Heart right ventricle (tissue), 16 donors: ENCODE data around the gene ZNF154. TPM values are rescaled to one million over a fixed set of nuclear protein-coding genes. Genes with fewer than 3 reads are reported as not detected.

Source experiments
- ATAC-seq, 8 donors: fragments of 200-7000 bp; cut with Tn5 transposase; one replicate each; pipeline ENCODE4 v1.9.1; 2020; ENCODE audit warnings: mild to moderate bottlenecking in 8 of 8, moderate library complexity in 8 of 8, moderate number of reproducible peaks in 1 of 8
- DNase-seq, 2 donors: peaks; one replicate each; pipeline ENCODE4 v3.0.0-alpha.2; 2020
- H3K27ac ChIP-seq, 10 donors: fragments of 200-600 bp; sonication (generic) in 2 of 10; one replicate each; pipeline versions ENCODE4 v1.5.0 to v1.8.0; 2020 to 2022; ENCODE audit warnings: mild to moderate bottlenecking in 3 of 10
- H3K27me3 ChIP-seq, 7 donors: fragments of 200-600 bp; one replicate each; pipeline ENCODE4 v1.8.0; 2021 to 2022; ENCODE audit warnings: mild to moderate bottlenecking in 2 of 7
- H3K36me3 ChIP-seq, 9 donors: fragments of 200-600 bp; sonication (generic) in 1 of 9; one replicate each; pipeline versions ENCODE4 v1.5.0 to v1.8.0; 2020 to 2022; ENCODE audit warnings: mild to moderate bottlenecking in 2 of 9
- H3K4me1 ChIP-seq, 9 donors: fragments of 200-600 bp; sonication (generic) in 1 of 9; one replicate each; pipeline versions ENCODE4 v1.5.0 to v1.8.0; 2020 to 2022; ENCODE audit warnings: mild to moderate bottlenecking in 4 of 9
- H3K4me3 ChIP-seq, 10 donors: fragments of 200-600 bp; sonication (generic) in 2 of 10; one replicate each; pipeline versions ENCODE4 v1.5.0 to v1.8.0; 2020 to 2022; ENCODE audit warnings: mild to moderate bottlenecking in 7 of 10, moderate library complexity in 2 of 10
- H3K9me3 ChIP-seq, 11 donors: fragments of 200-600 bp in 10 of 11; sonication (generic) in 2 of 11; one replicate each; pipeline versions ENCODE4 v1.5.0 to v1.8.0; 2013 to 2022; ENCODE audit warnings: mild to moderate bottlenecking in 2 of 11, control low read depth in 1 of 11, moderate library complexity in 1 of 11
- WGBS, 2 donors: extraction: QIAGEN DNeasy Blood & Tissue Kit; methylation state at CpG; one replicate each; pipeline ENCODE4 v1.1.7; 2013; ENCODE audit warnings: inconsistent platforms in 1 of 2; 5-methylcytosine and 5-hydroxymethylcytosine counted together
- intact Hi-C, 10 donors: fragments of 100-400 bp; cut with DNase I; formaldehyde crosslinking; loops; one replicate each; pipeline versions ENCODE4 v1.11.1 to v1.14.2; 2022
- polyA plus RNA-seq, 2 donors: library from polyadenylated mRNA; stranded (reverse); fragments of 200-250 nt; gene quantifications; one replicate each; pipeline ENCODE4 v1.2.3, GENCODE V29; 2013
- total RNA-seq, 10 donors: library from RNA; stranded (reverse); fragmentation: NEBNext Ultra II Directional in 3 of 10; extraction: Animal tissue kit (Norgen Biotek cat#: 25700) in 3 of 10; gene quantifications; one replicate each; pipeline versions ENCODE4 v1.2.1 to v1.2.4, GENCODE V29; 2021 to 2023
- TF ChIP-seq, protein P1 (sequence below), 9 donors: fragments of 200-600 bp; sonication (generic) in 2 of 9; IDR thresholded peaks; one replicate each; pipeline versions ENCODE4 v1.5.0 to v1.8.0; 2021 to 2022; ENCODE audit warnings: antibody characterized with exemption in 9 of 9, mild to moderate bottlenecking in 5 of 9, moderate library complexity in 1 of 9
- donor health status: Arrhythmogenic right ventricular cardiomyopathy.
- donor health status: ischemic (EF 13 %, LVEDD 7.1; RV severe dilation, severe dysfunction).
- donor health status: healthy with polysubstance abuse.
- donor health status: DM: no; HTN: yes; CAD: no.
- donor health status: DM: no; HTN: no; CAD: no.
- donor health status: ischemic (EF 25% LVEDD 6.9; RV normal size, moderate dysfunction).
- donor health status: ischemic (EF 25% LVEDD 5.7; RV mildly dilated, moderate dysfunction).
- donor health status: healthy.
- donor health status: DM: yes; HTN: yes; CAD: no.
- donor health status: Ischemic cardiomyopathy.
- donor health status: ischemic (EF 35%, LVEDD 5.7; RV mildly dilated, moderate dysfunction).
- donor health status: nonischemic (EF 11% LVEDD 7.7; RV severe dilation, severe dysfunction).
- donor health status: DM: yes; HTN: yes; CAD: no.
- donor health status: PGD.
- donor health status: ischemic (EF 29% LVEDD 5.4; RV normal size, mild dysfunction).
- donor health status: nonischemic (EF 23%, LVEDD 6.1; RV moderate dilation, normal function).

The ZNF154 gene
- total and polyA plus RNA-seq, 12 donors, result 1.2 to 6.4 (median 4.4) TPM

DNA sequence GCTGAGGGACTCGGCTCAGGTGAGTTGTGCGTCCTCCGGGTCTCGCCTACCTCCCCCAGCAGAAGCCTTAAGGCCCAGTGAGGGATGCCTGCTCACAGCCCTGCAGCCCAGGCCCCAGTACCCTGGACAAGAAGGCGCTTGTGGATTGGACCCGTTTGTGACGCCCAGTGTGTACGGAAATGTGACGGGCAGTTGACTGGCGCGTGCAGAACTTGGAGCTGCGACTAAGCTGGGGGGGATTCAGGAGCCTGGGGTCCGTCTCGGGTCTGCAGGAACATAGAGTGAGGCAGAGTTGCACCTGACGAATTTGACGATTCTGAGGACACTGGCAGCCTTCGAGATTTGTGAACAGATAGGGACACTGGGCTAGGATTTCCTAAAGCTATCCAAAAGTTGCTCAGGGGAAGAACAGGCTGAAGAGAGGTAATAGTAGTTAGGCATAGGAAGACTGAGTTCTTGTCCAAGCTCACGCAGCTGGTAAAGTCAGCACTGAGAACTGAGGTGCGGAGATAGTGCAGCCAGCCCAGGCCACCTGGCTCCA is 26.7 kb downstream of the ZNF154 start:
- intact Hi-C loops, result no loop called here
- TF ChIP-seq, protein P1, sequence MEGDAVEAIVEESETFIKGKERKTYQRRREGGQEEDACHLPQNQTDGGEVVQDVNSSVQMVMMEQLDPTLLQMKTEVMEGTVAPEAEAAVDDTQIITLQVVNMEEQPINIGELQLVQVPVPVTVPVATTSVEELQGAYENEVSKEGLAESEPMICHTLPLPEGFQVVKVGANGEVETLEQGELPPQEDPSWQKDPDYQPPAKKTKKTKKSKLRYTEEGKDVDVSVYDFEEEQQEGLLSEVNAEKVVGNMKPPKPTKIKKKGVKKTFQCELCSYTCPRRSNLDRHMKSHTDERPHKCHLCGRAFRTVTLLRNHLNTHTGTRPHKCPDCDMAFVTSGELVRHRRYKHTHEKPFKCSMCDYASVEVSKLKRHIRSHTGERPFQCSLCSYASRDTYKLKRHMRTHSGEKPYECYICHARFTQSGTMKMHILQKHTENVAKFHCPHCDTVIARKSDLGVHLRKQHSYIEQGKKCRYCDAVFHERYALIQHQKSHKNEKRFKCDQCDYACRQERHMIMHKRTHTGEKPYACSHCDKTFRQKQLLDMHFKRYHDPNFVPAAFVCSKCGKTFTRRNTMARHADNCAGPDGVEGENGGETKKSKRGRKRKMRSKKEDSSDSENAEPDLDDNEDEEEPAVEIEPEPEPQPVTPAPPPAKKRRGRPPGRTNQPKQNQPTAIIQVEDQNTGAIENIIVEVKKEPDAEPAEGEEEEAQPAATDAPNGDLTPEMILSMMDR (IDR thresholded peaks at IDR 0.05), result no peak
- WGBS, 2 donors, result 3% methylated on average over 19 of the region's 19 CpGs
- peaks cover 0 to 43% (median 31%) of the 10 kb centered on the region in 9 donors for H3K36me3 ChIP-seq
- peak overlapping the region; percentile 74 to 96 (median 92) for H3K4me3 ChIP-seq
- H3K9me3 ChIP-seq, result peaks cover 0 to 59% (median 33%) of the 10 kb centered on the region in 11 donors
- DNase-seq, result no peak
- no peaks in the 10 kb centered on the region for H3K27me3 ChIP-seq
- H3K27ac ChIP-seq, result peak overlapping the region in 9 of 10 donors; percentile 56 to 85 (median 76)
- peaks cover 3 to 22% (median 17%) of the 10 kb centered on the region in 9 donors for H3K4me1 ChIP-seq
- ATAC-seq, result no peak

DNA sequence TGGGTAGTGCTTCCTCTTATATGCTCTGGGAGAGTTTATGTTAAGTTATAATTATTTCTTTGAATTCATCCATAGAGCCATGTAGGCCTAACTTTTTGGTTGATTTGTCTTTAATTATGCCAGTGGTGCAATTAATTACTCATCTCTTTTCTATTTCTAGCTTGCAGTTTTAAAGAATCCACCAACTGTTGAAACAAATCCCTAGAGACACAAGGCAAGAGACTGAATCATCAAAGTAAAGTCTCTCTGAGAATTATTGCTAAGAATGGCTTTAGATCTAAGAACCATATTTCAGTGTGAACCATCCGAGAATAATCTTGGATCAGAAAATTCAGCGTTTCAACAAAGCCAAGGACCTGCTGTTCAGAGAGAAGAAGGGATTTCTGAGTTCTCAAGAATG is 33.1 kb downstream of the ZNF154 start:
- H3K4me3 ChIP-seq, result no peak overlapping the region
- H3K9me3 ChIP-seq, result peaks cover 0 to 23% (median 0%) of the 10 kb centered on the region in 11 donors
- no peaks in the 10 kb centered on the region for H3K36me3 ChIP-seq
- ATAC-seq (no peak), DNase-seq (no peak)
- no peak overlapping the region for H3K27ac ChIP-seq
- no peaks in the 10 kb centered on the region for H3K4me1 ChIP-seq
- TF ChIP-seq, protein P1 (IDR thresholded peaks at IDR 0.05), result no peak
- intact Hi-C loops, result loop anchor here in 1 of 10 donors (5.0 kb wide), 1 partner anchor 34 kb away; no protein-coding TSS in a partner anchor
- H3K27me3 ChIP-seq, result no peaks in the 10 kb centered on the region
- 62 to 70% methylated on average over 2 of the region's 2 CpGs for whole genome bisulfite sequencing, 2 donors

DNA sequence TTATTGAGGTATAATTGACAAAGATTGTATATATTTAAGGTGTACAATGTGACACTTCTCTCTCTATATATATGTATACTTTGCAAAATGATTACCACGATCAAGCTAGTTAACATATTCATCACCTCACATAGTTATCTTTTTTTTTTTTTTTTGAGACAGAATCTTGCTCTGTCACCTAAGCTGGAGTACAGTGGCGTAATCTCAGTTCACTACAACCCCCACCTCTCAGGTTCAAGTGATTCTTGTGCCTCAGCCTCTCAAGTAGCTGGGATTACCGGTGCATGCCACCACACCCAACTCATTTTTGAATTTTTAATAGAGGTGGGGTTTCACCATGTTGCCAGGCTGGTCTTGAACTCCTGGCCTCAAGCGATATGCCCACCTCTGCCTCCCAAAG is 36.5 kb downstream of the ZNF154 start:
- no peaks in the 10 kb centered on the region for H3K4me1 ChIP-seq
- H3K9me3 ChIP-seq, result peaks cover 0 to 14% (median 0%) of the 10 kb centered on the region in 11 donors
- no peaks in the 10 kb centered on the region for H3K36me3 ChIP-seq
- no peak overlapping the region for H3K4me3 ChIP-seq
- no peak for ATAC-seq
- DNase-seq, result no peak
- 84 to 85% methylated on average over 4 of the region's 4 CpGs for WGBS, 2 donors
- intact Hi-C loops, result no loop called here
- H3K27me3 ChIP-seq, result no peaks in the 10 kb centered on the region
- no peak overlapping the region for H3K27ac ChIP-seq
- TF ChIP-seq, protein P1 (IDR thresholded peaks at IDR 0.05), result no peak

DNA sequence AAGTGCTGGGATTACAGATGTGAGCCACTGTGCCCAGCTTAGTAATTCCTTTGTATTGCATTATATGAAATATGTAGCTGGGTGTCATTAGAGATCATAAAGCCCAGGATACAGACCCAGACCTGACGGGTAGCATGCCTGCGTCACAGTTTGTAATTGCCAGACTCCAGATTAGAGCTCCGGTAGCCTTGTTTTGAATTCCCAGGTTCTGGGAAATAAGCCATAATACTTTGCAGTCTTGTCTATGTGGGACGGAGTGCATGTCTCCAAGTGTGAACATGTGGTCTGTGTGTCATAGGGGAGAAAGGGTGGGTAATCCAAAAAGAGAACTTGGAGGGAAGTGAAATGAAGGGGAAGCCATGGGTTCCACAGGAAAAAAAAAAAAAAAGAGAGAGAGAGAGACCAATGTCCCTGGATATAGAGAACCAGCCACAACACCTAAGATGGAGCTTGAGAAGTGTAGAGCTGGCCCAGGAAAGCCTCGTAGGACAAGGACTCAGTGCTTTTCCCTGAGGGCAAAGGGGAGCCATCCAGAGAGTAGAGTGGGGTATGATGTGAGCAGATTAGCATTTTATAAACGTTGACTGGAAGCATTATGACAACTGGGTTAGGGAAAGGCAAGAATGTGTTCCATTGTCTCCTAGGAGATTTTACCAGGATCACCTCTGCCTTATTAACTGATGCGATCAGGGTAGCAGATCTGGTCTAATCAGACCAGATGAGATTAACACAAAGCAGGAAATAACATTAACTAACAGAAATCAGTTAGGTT is 37.7 kb downstream of the ZNF154 start:
- intact Hi-C loops, result no loop called here
- no peaks in the 10 kb centered on the region for H3K27me3 ChIP-seq
- no peak overlapping the region for H3K4me3 ChIP-seq
- no peak for DNase-seq
- H3K27ac ChIP-seq, result no peak overlapping the region
- 51 to 52% methylated on average over 7 of the region's 7 CpGs for WGBS, 2 donors
- H3K9me3 ChIP-seq, result peaks cover 0 to 14% (median 0%) of the 10 kb centered on the region in 11 donors
- TF ChIP-seq, protein P1 (IDR thresholded peaks at IDR 0.05), result no peak
- peak in 3 of 8 donors; percentile 33 to 62 (median 49) for ATAC-seq
- H3K36me3 ChIP-seq, result no peaks in the 10 kb centered on the region
- H3K4me1 ChIP-seq, result no peaks in the 10 kb centered on the region
